H1 (cell line): ENCODE measurements around the gene SLC25A22. TPM values are rescaled to one million over a fixed set of nuclear protein-coding genes. Genes with fewer than 3 reads are reported as not detected.

Experiments used
- CTCF ChIA-PET: fragments of 300-600 bp; sonication (Branson Sonifier 250); formaldehyde crosslinking; loops from one replicate; lab custom pipeline; 2021; ENCODE audit not compliant: partially characterized antibody; lab: Charles Lee
- POLR2A ChIA-PET: fragments of 300-600 bp; sonication (Branson Sonifier 250); formaldehyde crosslinking; loops from one replicate; lab custom pipeline; 2021; ENCODE audit warnings: inconsistent platforms; ENCODE audit not compliant: partially characterized antibody; lab: Charles Lee
- DNase-seq, 2 experiments: peaks; one replicate each; pipeline versions ENCODE4 v3.0.0 to v3.0.0-alpha.2; 2010 to 2022; ENCODE audit warnings: low spot score in 2 of 2, low read depth in 1 of 2, mixed read lengths in 1 of 2
- FAIRE-seq: peaks from 2 replicates; lab custom pipeline; 2011; peaks lifted over from hg19 to GRCh38; lab: Jason Lieb, UNC
- H2AFZ ChIP-seq: 2 replicates; pipeline ENCODE4 v1.8.1; 2012; ENCODE audit warnings: low read length, inconsistent platforms
- H2AK5ac ChIP-seq: 2 replicates; pipeline ENCODE4 v1.6.1; 2013; ENCODE audit warnings: low read depth, low read length
- H2BK120ac ChIP-seq: replicated peaks from 2 replicates; pipeline ENCODE3; 2013; ENCODE audit warnings: low read depth, low read length, inconsistent platforms
- H2BK12ac ChIP-seq: 2 replicates; pipeline ENCODE4 v1.6.1; 2013; ENCODE audit warnings: low read depth, low read length
- H2BK15ac ChIP-seq: 2 replicates; pipeline ENCODE4 v1.6.1; 2013; ENCODE audit warnings: low read length
- H2BK20ac ChIP-seq: 2 replicates; pipeline ENCODE4 v1.6.1; 2013; ENCODE audit warnings: low read length
- H2BK5ac ChIP-seq: 2 replicates; pipeline ENCODE4 v1.6.1; 2013; ENCODE audit warnings: low read depth, low read length
- H3K14ac ChIP-seq: 2 replicates; pipeline ENCODE4 v1.6.1; 2013; ENCODE audit warnings: inconsistent platforms; ENCODE audit not compliant: insufficient read length
- H3K18ac ChIP-seq: 2 replicates; pipeline ENCODE4 v1.6.1; 2013; ENCODE audit warnings: low read length; ENCODE audit errors: extremely low read depth
- H3K23ac ChIP-seq: 2 replicates; pipeline ENCODE4 v1.6.1; 2013; ENCODE audit warnings: inconsistent platforms; ENCODE audit not compliant: insufficient read length
- H3K23me2 ChIP-seq: 2 replicates; pipeline ENCODE4 v1.6.1; 2013; ENCODE audit warnings: low read depth, low read length
- H3K27ac ChIP-seq: 2 replicates; pipeline ENCODE4 v1.6.1; 2011; ENCODE audit warnings: low read depth, low read length, inconsistent platforms
- H3K27me3 ChIP-seq, 4 experiments: replicated peaks in 1 of 4; 1 replicate in 1 of 4; 2 replicates in 3 of 4; pipeline versions ENCODE4 v1.6.1 to v1.8.1; 2011 to 2013; ENCODE audit warnings: low read length in 3 of 4, mild to moderate bottlenecking in 3 of 4, inconsistent platforms in 2 of 4, mixed read lengths in 2 of 4, moderate library complexity in 1 of 4; ENCODE audit not compliant: control insufficient read depth in 3 of 4, insufficient read depth in 3 of 4; ENCODE audit errors: extremely low read depth in 1 of 4
- H3K36me3 ChIP-seq, 4 experiments: 2 replicates each; pipeline versions ENCODE4 v1.6.1 to v1.8.1; 2011 to 2013; ENCODE audit warnings: mild to moderate bottlenecking in 4 of 4, low read length in 3 of 4, moderate library complexity in 2 of 4, control low read depth in 1 of 4, inconsistent platforms in 1 of 4; ENCODE audit not compliant: insufficient read depth in 4 of 4, control insufficient read depth in 2 of 4
- H3K4ac ChIP-seq: replicated peaks from 2 replicates; pipeline ENCODE3; 2013; ENCODE audit warnings: low read length, low read depth, mixed read lengths, inconsistent platforms; ENCODE audit not compliant: insufficient read length
- H3K4me1 ChIP-seq, 4 experiments: replicated peaks in 1 of 4; 1 replicate in 1 of 4; 2 replicates in 3 of 4; pipeline versions ENCODE4 v1.6.1 to v1.8.1; 2011 to 2013; ENCODE audit warnings: low read length in 3 of 4, inconsistent platforms in 2 of 4, mixed read lengths in 1 of 4; ENCODE audit not compliant: insufficient read depth in 4 of 4, control insufficient read depth in 3 of 4
- H3K4me2 ChIP-seq, 2 experiments: 2 replicates each; pipeline versions ENCODE4 v1.6.1 to v1.8.1; 2011 to 2013; ENCODE audit warnings: low read depth in 2 of 2, low read length in 2 of 2, control low read depth in 1 of 2, inconsistent platforms in 1 of 2, mild to moderate bottlenecking in 1 of 2; ENCODE audit not compliant: insufficient read depth in 1 of 2
- H3K4me3 ChIP-seq, 4 experiments: fragments of 200-600, 300-600 bp in 1 of 4; sonication (generic), shearing (Covaris generic), sonication (Bioruptor Twin) in 1 of 4; 2 replicates each; pipeline versions ENCODE4 v1.5.1 to v1.8.1; 2011 to 2016; ENCODE audit warnings: low read length in 4 of 4, low read depth in 3 of 4, control low read depth in 2 of 4, inconsistent platforms in 2 of 4, mild to moderate bottlenecking in 2 of 4, mixed read lengths in 1 of 4, moderate library complexity in 1 of 4; ENCODE audit not compliant: insufficient read depth in 2 of 4; ENCODE audit errors: extremely low read depth in 1 of 4
- H3K56ac ChIP-seq: replicated peaks from 2 replicates; pipeline ENCODE3; 2013; ENCODE audit warnings: low read depth, mild to moderate bottlenecking, mixed read lengths, low read length, inconsistent platforms; ENCODE audit not compliant: insufficient read length
- H3K79me1 ChIP-seq: 2 replicates; pipeline ENCODE4 v1.6.1; 2013; ENCODE audit warnings: low read depth, low read length, control low read depth
- H3K79me2 ChIP-seq, 2 experiments: 2 replicates each; pipeline versions ENCODE4 v1.6.1 to v1.8.1; 2012 to 2013; ENCODE audit warnings: low read length in 2 of 2, mild to moderate bottlenecking in 2 of 2, inconsistent platforms in 1 of 2; ENCODE audit not compliant: insufficient read depth in 2 of 2, control insufficient read depth in 1 of 2
- H3K9ac ChIP-seq, 4 experiments: replicated peaks in 1 of 4; 1 replicate in 1 of 4; 2 replicates in 3 of 4; pipeline versions ENCODE4 v1.6.1 to v1.8.1; 2011 to 2013; ENCODE audit warnings: low read depth in 3 of 4, low read length in 3 of 4, control low read depth in 2 of 4, mild to moderate bottlenecking in 2 of 4, moderate library complexity in 2 of 4, inconsistent platforms in 1 of 4; ENCODE audit errors: extremely low read depth in 1 of 4
- H3K9me3 ChIP-seq, 2 experiments: 2 replicates each; pipeline versions ENCODE4 v1.6.1 to v1.8.1; 2012 to 2013; ENCODE audit warnings: mild to moderate bottlenecking in 2 of 2, moderate library complexity in 2 of 2, control low read depth in 1 of 2, inconsistent platforms in 1 of 2, low read depth in 1 of 2, low read length in 1 of 2, mixed read lengths in 1 of 2; ENCODE audit not compliant: insufficient read depth in 2 of 2
- H4K20me1 ChIP-seq, 2 experiments: replicated peaks in 1 of 2; 2 replicates each; pipeline versions ENCODE3 to v1.8.1; 2011 to 2013; ENCODE audit warnings: inconsistent platforms in 2 of 2, low read length in 2 of 2, mild to moderate bottlenecking in 1 of 2; ENCODE audit not compliant: insufficient read depth in 2 of 2, control insufficient read depth in 1 of 2
- H4K5ac ChIP-seq: 2 replicates; pipeline ENCODE4 v1.6.1; 2013; ENCODE audit warnings: low read length, low read depth, mixed read lengths, inconsistent platforms; ENCODE audit not compliant: insufficient read length
- H4K8ac ChIP-seq: 2 replicates; pipeline ENCODE4 v1.8.0; 2013; ENCODE audit warnings: mild to moderate bottlenecking, moderate library complexity, low read length, inconsistent platforms; ENCODE audit not compliant: insufficient read depth; ENCODE audit errors: extremely low read depth
- H4K91ac ChIP-seq: replicated peaks from 2 replicates; pipeline ENCODE3; 2013; ENCODE audit warnings: low read length, mixed read lengths, inconsistent platforms; ENCODE audit not compliant: insufficient read length
- BRCA1 ChIP-seq: IDR thresholded peaks from 2 replicates; pipeline ENCODE4 v1.6.1; 2012; ENCODE audit warnings: low read depth, low read length, improper control_type of control experiment
- CHD2 ChIP-seq: IDR thresholded peaks from 2 replicates; pipeline ENCODE4 v1.6.1; 2012; ENCODE audit warnings: low read length, improper control_type of control experiment
- FOSL1 ChIP-seq: IDR thresholded peaks from 2 replicates; pipeline ENCODE4 v1.6.1; 2011; ENCODE audit warnings: mild to moderate bottlenecking, low read depth, low read length, moderate library complexity; ENCODE audit not compliant: insufficient read depth
- MAFK ChIP-seq: IDR thresholded peaks from 2 replicates; pipeline ENCODE4 v1.6.1; 2012; ENCODE audit warnings: low read depth, mild to moderate bottlenecking, improper control_type of control experiment, low read length
- PHF8 ChIP-seq: fragments of 200-600 bp; sonication (generic); conservative IDR thresholded peaks from 2 replicates; pipeline ENCODE4 v1.7.1; 2012; ENCODE audit warnings: low read depth, mild to moderate bottlenecking, inconsistent platforms, low read length, moderate library complexity
- POLR2A ChIP-seq, 2 experiments: IDR thresholded peaks; 1 replicate in 1 of 2; 2 replicates in 1 of 2; pipeline ENCODE4 v1.6.1; 2011; ENCODE audit warnings: low read depth in 2 of 2, low read length in 2 of 2, mild to moderate bottlenecking in 2 of 2; ENCODE audit errors: control extremely low read depth in 1 of 2
- POU5F1 ChIP-seq: IDR thresholded peaks from 2 replicates; pipeline ENCODE4 v1.6.1; 2011; ENCODE audit warnings: low read depth, mild to moderate bottlenecking, low read length, moderate library complexity
- RBBP5 ChIP-seq: IDR thresholded peaks from 2 replicates; pipeline ENCODE4 v1.7.1; 2012; ENCODE audit warnings: low read depth, mild to moderate bottlenecking, inconsistent platforms, low read length, moderate library complexity, borderline replicate concordance
- RFX5 ChIP-seq: IDR thresholded peaks from 2 replicates; pipeline ENCODE4 v1.6.1; 2011; ENCODE audit warnings: low read depth, low read length, improper control_type of control experiment, borderline replicate concordance
- SIX5 ChIP-seq: IDR thresholded peaks from 2 replicates; pipeline ENCODE4 v1.6.1; 2011; ENCODE audit warnings: mild to moderate bottlenecking, low read depth, low read length
- SP2 ChIP-seq: IDR thresholded peaks from 2 replicates; pipeline ENCODE4 v1.6.1; 2012; ENCODE audit warnings: mild to moderate bottlenecking, low read length, inconsistent platforms
- SUZ12 ChIP-seq: fragments of 200-600 bp; sonication (generic); IDR thresholded peaks from 2 replicates; pipeline ENCODE4 v1.6.1; 2012; ENCODE audit warnings: mild to moderate bottlenecking, inconsistent platforms, low read length, moderate library complexity, mixed read lengths
- TAF1 ChIP-seq: IDR thresholded peaks from 2 replicates; pipeline ENCODE4 v1.6.1; 2011; ENCODE audit warnings: mild to moderate bottlenecking, low read depth, low read length
- TBP ChIP-seq: IDR thresholded peaks from 2 replicates; pipeline ENCODE4 v1.6.1; 2011; ENCODE audit warnings: low read depth, low read length, improper control_type of control experiment
- TEAD4 ChIP-seq: IDR thresholded peaks from 2 replicates; pipeline ENCODE4 v1.6.1; 2012; ENCODE audit warnings: low read depth, low read length, inconsistent platforms, mixed read lengths
- polyA plus RNA-seq, 7 experiments: library from polyadenylated mRNA; depleted of rRNA in 3 of 7; stranded (reverse) in 5 of 7; unstranded in 2 of 7; fragments of >200 nt in 5 of 7; fragments of 200-250 nt in 2 of 7; gene quantifications; 1 replicate in 5 of 7; 2 replicates in 1 of 7; 4 replicates in 1 of 7; pipeline versions ENCODE4 v1.2.1 to v1.2.3, GENCODE V29; 2011 to 2013; ENCODE audit warnings: missing spikeins in 2 of 7, mixed read lengths in 2 of 7
- total RNA-seq: library from RNA; stranded (reverse); fragmentation: NEBNext Ultra II Directional; extraction: Animal tissue kit (Norgen Biotek cat#: 25700); gene quantifications from 2 replicates; pipeline ENCODE4 v1.2.1, GENCODE V29; 2021
- TF ChIP-seq, protein P1 (sequence below): IDR thresholded peaks from 2 replicates; pipeline ENCODE4 v1.6.1; 2012; ENCODE audit warnings: inconsistent platforms

Gene SLC25A22
- total and polyA plus RNA-seq, 2 of the 8 experiments (the other 6 are each of a cell fraction or from before 2014, with no cell fraction given), result 31.5 to 48.0 TPM

DNA sequence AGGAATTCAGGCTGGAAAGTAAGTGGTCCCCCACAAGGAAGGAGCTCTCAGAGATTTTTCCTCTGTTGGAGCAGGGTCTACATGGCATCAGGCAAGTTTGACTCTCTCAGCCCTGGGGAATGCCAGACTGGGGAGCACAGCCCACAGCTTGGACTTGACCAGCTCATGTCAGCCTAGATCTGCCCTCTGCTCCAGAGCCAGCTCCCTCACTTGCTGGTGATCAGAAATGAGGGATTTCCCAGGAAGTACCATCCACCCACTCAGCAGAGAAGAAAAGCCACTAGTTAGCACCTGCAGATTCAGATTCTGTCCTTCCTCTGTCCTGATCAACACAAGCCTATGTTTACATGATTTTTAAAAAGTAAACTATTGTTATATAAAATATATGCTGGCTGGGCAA, 37.8 kb downstream of the SLC25A22 start:
- Histone ChIP-seq H3K79me1 (peaks cover 7% of the 10 kb centered on the region; the same call in 1 of the 2 replicates), H3K27ac (no peak overlapping the region), H4K91ac (no peak overlapping the region), H3K18ac (no peak overlapping the region), H3K56ac (no peak overlapping the region), H3K4me2 (no peak overlapping the region), H3K27me3 (no peaks in the 10 kb centered on the region), H3K4ac (no peak overlapping the region), H4K20me1 (peaks cover 16 to 35% of the 10 kb centered on the region in 2 experiments), H3K4me3 (no peak overlapping the region), H3K9me3 (no peaks in the 10 kb centered on the region), H3K4me1 (peaks cover 0 to 12% (median 7%) of the 10 kb centered on the region in 4 experiments; a peak in 6 of 7 replicates), H3K79me2 (peaks cover 3 to 23% of the 10 kb centered on the region in 2 experiments; a peak in 3 of 4 replicates), H2BK20ac (no peak overlapping the region), H3K23me2 (no peaks in the 10 kb centered on the region), H3K23ac (no peak overlapping the region), H2BK12ac (no peak overlapping the region), H4K8ac (no peak overlapping the region), H3K14ac (no peak overlapping the region), H2BK15ac (no peak overlapping the region), H3K36me3 (peaks cover 36 to 73% (median 50%) of the 10 kb centered on the region in 4 experiments), H2AK5ac (no peak overlapping the region), H2BK5ac (no peak overlapping the region), H2AFZ (no peak overlapping the region), H2BK120ac (no peak overlapping the region), H4K5ac (no peak overlapping the region), H3K9ac (no peak overlapping the region)
- ChIA-PET CTCF (interaction anchor here (0.6 to 26.9 kb wide), 7 partner anchors 13 to 91 kb away, joined by 3 to 395 read pairs (median 3); partner anchors contain the start of gene TALDO1), POLR2A (interaction anchor here (0.8 to 35.3 kb wide), 5 partner anchors 7 to 119 kb away, joined by 3 to 636 read pairs (median 46); partner anchors contain the start of genes GATD1 and TALDO1)
- DNase-seq, result no peak
- FAIRE-seq, result no peak
- no peak for TF ChIP-seq FOSL1
- no peak for TF ChIP-seq TAF1
- TF ChIP-seq TEAD4, result no peak
- no peak for TF ChIP-seq POU5F1
- no peak for TF ChIP-seq SIX5
- TF ChIP-seq POLR2A (IDR thresholded peaks at IDR 0.05; ENCODE audit: control extremely low read depth in 1 of 2, low read depth in 2 of 2, low read length in 2 of 2), result no peak
- TF ChIP-seq PHF8, result no peak
- TF ChIP-seq SUZ12, result no peak
- no peak for TF ChIP-seq RFX5
- TF ChIP-seq RBBP5, result no peak
- TF ChIP-seq, protein P1, sequence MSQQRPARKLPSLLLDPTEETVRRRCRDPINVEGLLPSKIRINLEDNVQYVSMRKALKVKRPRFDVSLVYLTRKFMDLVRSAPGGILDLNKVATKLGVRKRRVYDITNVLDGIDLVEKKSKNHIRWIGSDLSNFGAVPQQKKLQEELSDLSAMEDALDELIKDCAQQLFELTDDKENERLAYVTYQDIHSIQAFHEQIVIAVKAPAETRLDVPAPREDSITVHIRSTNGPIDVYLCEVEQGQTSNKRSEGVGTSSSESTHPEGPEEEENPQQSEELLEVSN, result no peak
- no peak for TF ChIP-seq BRCA1
- no peak for TF ChIP-seq CHD2
- TF ChIP-seq SP2, result no peak
- no peak for TF ChIP-seq MAFK
- no peak for TF ChIP-seq TBP
